Measurements from ENCODE around the gene LIME1. TPM values are rescaled to one million over a fixed set of nuclear protein-coding genes. Genes with fewer than 3 reads are reported as not detected.
A peak's percentile ranks its signal among the peaks of the same experiment; 100 is the strongest.

Gene LIME1
- total and polyA plus RNA-seq, 12 donors: 0.22 to 103 (median 8.4) TPM

DNA sequence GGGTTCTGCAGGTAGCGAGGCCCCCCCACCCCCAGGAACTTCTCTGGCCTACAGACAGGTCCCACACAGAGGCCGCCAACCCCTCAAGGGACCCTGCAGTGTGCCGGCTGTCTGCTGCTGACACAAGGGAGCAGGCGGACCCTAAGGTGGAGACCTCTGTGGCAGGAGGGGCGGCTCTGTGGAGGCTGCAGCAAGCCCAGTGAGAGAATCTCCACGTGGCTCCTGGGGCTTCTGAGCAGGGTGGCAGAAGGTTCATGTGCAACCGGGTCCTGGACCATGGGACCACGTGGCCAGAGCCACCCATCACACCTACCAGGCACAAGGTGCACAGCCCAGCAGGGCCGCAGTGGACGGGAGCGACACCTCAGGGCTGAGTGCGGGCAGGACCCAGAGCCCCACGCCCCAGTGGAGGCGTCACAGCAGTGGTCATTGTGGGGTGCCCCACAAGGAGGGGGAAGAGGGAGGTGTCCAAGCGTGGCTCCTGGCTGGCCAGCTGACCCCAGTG lies 32.9 kb upstream of the LIME1 start:
- H3K36me3 ChIP-seq (replicated peaks in 1 of 2): peaks cover 0 to 32% of the 10 kb centered on the region in 2 donors
- 84 to 96% (median 89%) methylated on average over 5 to 15 of the region's 15 CpGs for WGBS, 4 donors
- DNase-seq: peak in 3 of 7 donors; percentile 15 to 53 (median 18)
- no peaks in the 10 kb centered on the region for H3K9me3 ChIP-seq (replicated peaks in 1 of 3)
- no peak overlapping the region for H3K27ac ChIP-seq
- intact Hi-C loops (cut with DNase I): loop anchor here in 1 of 2 donors (10.0 kb wide), 1 partner anchor 151 kb away; no protein-coding TSS in a partner anchor
- H3K4me3 ChIP-seq: no peak overlapping the region
- no peak for TF ChIP-seq POLR2A (IDR thresholded peaks at IDR 0.05)
- TF ChIP-seq, protein P1, sequence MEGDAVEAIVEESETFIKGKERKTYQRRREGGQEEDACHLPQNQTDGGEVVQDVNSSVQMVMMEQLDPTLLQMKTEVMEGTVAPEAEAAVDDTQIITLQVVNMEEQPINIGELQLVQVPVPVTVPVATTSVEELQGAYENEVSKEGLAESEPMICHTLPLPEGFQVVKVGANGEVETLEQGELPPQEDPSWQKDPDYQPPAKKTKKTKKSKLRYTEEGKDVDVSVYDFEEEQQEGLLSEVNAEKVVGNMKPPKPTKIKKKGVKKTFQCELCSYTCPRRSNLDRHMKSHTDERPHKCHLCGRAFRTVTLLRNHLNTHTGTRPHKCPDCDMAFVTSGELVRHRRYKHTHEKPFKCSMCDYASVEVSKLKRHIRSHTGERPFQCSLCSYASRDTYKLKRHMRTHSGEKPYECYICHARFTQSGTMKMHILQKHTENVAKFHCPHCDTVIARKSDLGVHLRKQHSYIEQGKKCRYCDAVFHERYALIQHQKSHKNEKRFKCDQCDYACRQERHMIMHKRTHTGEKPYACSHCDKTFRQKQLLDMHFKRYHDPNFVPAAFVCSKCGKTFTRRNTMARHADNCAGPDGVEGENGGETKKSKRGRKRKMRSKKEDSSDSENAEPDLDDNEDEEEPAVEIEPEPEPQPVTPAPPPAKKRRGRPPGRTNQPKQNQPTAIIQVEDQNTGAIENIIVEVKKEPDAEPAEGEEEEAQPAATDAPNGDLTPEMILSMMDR (IDR thresholded peaks at IDR 0.05): no peak
- H3K4me1 ChIP-seq (replicated peaks in 1 of 2): peaks cover 22 to 25% of the 10 kb centered on the region in 2 donors
- no peaks in the 10 kb centered on the region for H3K27me3 ChIP-seq

DNA sequence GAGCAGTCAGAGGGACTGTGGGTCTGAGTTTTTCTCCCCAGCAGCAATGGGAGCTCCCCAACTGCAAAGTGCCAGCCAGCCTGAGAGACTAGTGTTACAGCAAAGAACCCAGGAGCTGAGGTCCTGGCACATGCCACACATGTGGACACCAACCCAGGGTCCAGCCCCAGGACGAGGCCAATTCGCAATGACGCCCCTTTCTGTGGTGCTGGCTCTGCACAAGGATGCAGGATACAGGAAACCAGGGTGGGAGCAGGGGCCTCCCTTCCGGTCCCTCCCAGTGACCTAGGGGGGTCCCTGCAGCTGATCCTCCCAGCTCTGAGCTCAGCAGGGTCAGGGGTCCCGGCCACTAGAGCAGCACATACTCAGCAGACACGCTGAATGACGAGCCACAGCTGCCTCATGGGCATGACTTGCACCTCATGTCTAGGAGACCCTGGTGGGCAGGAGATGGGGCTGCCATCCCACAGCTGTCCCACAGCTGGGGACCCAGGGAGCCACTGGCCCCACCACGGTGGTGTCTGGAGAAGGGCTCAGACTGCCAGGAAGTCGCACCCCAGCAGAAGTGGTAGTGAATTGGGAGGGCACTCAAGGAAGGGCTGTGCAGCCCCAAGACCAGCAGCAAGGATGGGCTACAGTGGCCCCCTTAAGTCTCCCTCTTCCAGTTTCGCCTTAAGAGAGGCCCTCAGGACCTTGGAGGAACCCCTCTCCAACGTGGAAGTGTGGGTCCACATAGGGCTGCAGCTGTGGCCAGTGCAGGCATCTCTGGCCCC lies 32.3 kb upstream of the LIME1 start:
- Histone ChIP-seq H3K9me3 (replicated peaks in 1 of 3) (no peaks in the 10 kb centered on the region), H3K27me3 (no peaks in the 10 kb centered on the region), H3K4me3 (no peak overlapping the region), H3K27ac (no peak overlapping the region), H3K4me1 (replicated peaks in 1 of 2) (peaks cover 22 to 25% of the 10 kb centered on the region in 2 donors), H3K36me3 (replicated peaks in 1 of 2) (peaks cover 0 to 33% of the 10 kb centered on the region in 2 donors)
- TF ChIP-seq, protein P1 (IDR thresholded peaks at IDR 0.05): no peak
- TF ChIP-seq POLR2A (IDR thresholded peaks at IDR 0.05): no peak
- 80 to 89% (median 87%) methylated on average over 3 to 11 of the region's 11 CpGs for WGBS, 4 donors
- peak in 3 of 7 donors; percentile 20 to 50 (median 22) for DNase-seq
- intact Hi-C loops (cut with DNase I): loop anchor here in 1 of 2 donors (10.0 kb wide), 1 partner anchor 151 kb away; no protein-coding TSS in a partner anchor

DNA sequence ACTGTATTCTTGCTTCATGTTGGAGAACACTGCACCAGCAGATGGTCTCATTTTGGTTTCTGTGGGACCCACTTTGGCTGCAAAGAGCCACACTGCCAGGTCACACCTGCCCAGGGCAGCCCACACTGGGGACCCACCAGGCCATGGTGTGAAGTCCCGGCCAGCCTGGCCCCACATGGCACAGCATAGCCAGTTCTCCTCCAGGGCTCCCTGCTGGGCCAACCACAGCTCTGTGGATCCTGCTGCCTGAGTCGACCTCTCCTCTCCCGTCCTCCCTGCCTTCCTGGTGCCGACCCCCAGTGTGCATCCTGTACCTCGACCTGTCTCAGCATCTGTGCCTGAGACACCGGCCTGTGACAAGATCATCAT lies 31.7 kb upstream of the LIME1 start:
- peaks cover 0 to 38% of the 10 kb centered on the region in 2 donors for H3K36me3 ChIP-seq (replicated peaks in 1 of 2)

More for the DNA sequence above, 31.7 kb upstream of the LIME1 start:
- Histone ChIP-seq H3K9me3 (replicated peaks in 1 of 3) (no peaks in the 10 kb centered on the region), H3K27ac (no peak overlapping the region), H3K27me3 (no peaks in the 10 kb centered on the region), H3K4me1 (replicated peaks in 1 of 2) (peaks cover 19 to 22% of the 10 kb centered on the region in 2 donors), H3K4me3 (no peak overlapping the region)
- WGBS, 4 donors: 78 to 87% (median 80%) methylated on average over 6 of the region's 6 CpGs
- DNase-seq: peak in 3 of 7 donors; percentile 15 to 23 (median 16)
- intact Hi-C loops (cut with DNase I): loop anchor here in 1 of 2 donors (10.0 kb wide), 1 partner anchor 150 kb away; no protein-coding TSS in a partner anchor
- TF ChIP-seq, protein P1 (IDR thresholded peaks at IDR 0.05): no peak
- no peak for TF ChIP-seq POLR2A (IDR thresholded peaks at IDR 0.05)
